ENCODE data around the gene OAT.
A peak's percentile ranks its signal among the peaks of the same experiment; 100 is the strongest.
"Not testable (repeated sequence)": the region's sequence is repeated elsewhere in the genome, so short reads cannot be mapped to it uniquely, and the experiment has no call there.

OAT gene

DNA sequence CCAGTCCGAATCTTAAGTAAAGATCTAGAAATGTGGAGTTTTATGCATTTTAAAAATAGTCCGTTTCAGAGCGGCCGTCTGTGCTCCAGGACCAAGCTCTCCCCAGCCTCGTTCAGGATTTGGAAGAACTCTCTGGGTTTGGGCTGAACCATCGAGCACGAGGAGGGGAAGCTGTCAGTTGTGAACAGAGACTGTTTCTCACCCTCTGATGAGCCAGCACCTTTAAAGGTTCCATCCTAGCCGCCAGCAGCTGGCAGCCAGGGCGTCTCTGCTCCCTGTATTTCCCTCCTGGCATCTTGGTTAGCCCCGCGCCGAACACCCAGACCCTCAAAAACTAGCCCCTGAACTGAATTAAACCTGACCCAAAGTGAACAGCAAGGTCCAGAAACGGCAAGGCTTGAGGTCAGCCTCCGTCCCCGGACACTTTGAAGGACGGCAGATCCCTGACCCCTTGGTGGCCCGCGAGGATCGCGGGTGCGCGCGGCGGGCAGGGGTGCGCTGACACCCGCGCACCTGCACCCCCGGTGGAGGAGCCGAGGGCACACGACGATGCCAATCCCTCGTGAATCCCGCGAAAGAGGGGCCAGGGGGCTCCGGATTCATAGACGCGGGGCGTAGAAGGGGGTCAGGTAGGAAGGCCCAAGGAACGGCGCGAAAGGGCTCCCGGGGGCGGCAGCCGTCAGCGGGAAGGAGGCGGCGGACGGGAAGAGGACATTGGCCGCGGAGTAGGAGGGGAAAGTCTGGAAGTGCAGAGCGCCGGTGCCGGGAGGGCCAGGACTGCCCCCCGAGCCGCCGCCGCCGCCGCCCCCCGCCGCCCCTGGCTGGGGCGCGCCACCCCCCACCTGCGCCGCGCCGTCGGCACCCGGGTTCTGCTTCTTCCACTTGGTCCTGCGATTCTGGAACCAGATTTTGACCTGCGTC lies 28.4 kb upstream of the OAT start:
- no peak for DNase-seq

DNA sequence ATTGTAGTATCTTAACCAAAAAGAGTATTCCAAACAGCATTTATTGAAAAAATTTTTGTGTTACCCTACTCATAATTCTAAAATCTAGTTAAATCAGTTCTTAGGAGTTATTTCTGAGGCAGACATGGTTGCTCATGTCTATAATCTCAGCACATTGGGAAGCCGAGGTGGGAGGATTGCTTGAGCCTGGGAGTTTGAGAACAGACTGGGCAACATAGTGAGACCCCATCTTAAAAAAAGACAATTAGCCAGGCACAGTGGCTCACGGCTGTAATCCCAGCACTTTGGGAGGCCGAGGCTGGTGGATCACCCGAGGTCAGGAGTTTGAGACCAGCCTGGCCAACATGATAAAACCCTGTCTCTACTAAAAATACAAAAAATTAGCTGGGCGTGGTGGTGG lies 23.0 kb upstream of the OAT start:
- DNase-seq: not testable (repeated sequence)

DNA sequence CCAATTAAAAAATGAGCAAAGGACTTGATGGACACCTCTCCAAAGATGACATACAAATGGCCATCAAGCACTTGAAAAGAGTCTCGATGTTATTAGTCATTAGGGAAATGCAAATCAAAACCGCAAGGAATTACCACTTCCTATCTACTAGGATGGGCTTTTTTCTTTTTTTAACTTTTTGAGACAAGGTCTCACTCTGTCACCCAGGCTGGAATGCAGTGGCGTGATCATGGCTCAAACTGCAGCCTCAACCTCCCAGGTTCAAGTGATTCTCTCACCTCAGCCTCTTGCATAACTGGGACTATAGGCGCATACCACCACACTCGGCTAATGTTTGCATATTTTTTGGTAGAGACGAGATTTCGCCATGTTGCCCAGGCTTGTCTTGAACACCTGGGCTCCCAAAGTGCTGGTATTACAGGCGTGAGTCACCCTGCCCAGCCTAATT lies 17.5 kb upstream of the OAT start:
- no peak for DNase-seq

DNA sequence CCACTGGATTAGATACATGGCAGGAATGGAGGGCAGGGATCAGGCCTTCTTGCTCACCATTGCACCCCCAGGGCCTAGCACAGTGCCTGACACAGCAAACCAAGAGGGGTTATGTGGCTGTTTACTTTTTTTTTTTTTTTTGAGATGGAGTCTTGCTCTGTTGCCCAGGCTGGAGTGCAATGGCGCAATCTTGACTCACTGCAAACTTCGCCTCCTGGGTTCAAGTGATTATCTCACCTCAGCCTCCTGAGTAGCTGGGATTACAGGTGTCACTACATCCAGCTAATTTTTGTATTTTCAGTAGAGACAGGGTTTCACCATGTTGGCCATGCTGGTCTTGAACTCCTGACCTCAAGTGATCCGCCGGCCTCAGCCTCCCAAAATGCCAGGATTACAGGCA lies 17.0 kb upstream of the OAT start:
- not testable (repeated sequence) for DNase-seq

DNA sequence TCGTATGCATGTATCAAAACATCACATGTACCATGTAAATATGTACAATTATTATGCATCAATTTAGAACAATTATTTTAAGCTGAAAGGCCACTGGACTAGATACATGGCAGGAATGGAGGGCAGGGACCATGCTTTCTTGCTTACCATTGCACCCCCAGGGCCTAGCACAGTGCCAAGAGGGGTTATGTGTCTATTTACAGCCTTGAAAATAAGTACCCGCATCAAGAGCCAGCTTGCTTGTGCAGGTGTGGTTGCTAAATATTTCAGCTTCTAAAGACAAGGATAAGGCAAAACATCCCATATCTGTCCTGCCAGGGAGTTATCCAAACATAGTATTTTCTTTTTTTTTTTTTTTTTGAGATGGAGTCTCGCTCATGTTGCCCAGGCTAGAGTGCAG lies 14.7 kb upstream of the OAT start:
- no peak for DNase-seq

DNA sequence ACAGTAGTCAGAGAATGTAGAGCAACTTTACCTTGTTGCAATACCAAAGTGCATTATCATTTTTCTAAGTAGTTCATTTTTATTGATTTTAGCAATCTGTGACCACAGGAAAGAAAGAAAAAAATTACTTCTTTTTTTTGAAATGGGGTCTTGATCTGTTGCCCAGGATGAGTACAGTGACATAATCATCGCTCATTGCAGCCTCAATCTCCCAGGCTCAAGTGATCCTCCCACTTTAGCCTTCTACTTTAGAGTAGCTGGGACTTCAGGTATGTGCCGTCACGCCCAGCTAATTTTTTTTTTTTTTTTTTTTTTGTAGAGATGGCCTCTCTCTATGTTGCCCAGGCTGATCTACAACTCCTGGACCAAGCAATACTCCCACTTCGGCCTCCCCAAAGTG lies 11.4 kb upstream of the OAT start:
- no peak for DNase-seq

DNA sequence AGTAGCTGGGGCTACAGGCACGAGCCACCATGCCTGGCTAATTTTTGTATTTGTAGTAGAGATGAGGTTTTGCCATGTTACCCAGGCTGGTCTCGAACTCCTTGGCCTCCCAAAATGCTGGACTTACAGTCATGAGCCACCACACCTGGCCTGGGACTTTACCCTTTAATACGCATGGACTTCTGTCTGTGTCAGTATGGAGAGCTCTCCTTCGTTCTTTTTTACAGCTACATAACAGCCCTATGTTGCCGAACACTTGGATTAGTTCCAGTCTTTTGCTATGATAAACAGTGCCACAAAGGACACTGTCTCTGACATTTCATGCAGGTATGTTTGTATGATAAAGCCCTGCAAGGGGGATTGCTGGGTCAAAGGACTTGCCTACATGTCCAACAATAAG lies 10.9 kb upstream of the OAT start:
- DNase-seq: no peak

DNA sequence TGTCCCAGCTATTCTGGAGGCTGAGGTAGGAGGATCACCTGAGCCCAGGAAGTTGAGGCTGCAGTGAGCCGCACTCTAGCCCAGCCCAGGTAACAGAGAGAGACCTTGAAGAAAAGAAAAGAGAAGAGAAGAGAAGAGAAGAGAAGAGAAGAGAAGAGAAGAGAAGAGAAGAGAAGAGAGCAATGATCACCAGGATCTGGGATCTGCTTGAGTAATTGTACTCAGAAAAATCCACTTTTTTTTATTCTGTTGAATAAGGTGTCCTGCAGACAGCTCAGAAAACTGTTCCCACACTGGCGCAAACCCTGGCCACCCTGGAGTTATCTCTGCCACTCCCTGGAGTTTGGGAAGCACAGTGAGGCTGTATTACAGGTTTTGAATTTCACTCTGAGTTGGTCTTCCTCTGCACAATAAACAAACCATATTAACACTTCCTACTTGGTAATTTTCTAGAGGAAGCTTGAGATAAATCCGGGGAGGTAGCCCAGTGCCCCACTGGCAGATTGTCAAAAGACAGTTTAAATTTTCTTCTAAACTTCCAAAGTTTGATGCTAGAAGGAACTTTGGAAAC lies 9.6 kb upstream of the OAT start:
- DNase-seq: no peak

DNA sequence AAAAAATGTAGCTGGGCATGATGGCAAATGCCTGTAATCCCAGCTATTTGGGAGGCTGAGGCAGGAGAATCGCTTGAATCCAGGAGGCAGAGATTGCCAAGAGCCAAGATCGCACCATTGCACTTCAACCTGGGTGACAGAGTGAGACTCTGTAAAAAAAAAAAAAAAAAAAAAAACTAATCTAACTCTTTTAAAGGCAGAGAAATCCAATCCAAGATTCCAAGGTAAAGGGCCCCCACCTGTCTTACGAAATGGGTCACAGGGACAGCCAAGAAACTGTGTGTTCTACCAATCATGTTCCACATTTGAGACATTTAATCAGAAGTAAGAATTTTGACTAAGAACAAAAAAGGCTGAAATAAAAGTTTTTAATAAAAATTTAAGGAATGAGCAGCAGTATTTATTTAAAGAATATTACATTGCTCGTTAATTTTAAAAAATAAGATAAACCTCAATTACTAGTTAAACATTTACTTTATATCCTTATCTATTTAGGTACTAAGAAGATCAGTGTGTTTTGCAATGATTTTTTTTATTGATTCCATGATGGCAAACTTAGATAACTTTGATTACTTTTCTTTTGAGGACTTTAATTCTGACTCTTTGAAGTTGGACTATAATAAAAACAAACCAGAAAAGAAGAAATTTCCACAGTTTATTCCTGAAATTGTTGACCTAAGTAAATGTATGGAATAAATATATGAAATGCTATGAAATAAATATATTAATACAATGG lies 6.7 kb upstream of the OAT start:
- DNase-seq: no peak

DNA sequence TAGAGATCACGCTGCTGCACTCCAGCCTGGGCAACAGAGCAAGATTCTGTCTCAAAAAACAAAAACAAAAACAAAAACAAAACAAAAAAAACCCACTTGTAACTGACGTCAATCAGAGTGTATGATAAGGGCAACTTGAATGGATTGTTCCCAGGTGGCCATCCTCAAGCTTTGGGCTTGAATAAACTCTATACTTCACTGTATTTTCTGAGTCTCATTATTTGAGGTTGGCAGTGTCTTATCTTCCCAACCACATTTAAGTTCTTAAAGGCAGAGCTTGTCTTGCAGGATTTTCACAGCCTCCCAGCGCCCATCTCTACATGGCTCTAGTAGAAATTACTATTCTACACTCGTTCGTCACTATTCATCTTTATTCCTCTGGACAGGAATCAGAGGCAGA lies 5.1 kb upstream of the OAT start:
- DNase-seq: no peak

DNA sequence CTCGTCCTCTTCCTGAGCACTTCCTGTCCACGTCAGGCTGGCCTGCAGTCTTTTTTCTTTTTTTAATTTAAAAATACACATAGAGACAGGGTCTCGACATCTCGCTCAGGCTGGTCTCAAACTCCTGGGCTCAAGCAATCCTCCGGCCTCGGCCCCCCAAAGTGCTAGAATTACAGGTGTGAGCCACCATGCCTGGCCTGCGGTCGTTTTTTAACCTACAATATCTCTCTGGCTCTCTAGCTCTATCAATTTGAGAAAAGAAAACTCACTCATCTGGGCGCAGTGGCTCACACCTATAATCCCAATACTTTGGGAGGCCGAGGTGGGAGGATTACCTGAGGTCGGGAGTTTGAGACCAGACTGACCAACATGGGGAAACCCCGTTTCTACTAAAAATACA lies 4.0 kb upstream of the OAT start:
- no peak for DNase-seq

DNA sequence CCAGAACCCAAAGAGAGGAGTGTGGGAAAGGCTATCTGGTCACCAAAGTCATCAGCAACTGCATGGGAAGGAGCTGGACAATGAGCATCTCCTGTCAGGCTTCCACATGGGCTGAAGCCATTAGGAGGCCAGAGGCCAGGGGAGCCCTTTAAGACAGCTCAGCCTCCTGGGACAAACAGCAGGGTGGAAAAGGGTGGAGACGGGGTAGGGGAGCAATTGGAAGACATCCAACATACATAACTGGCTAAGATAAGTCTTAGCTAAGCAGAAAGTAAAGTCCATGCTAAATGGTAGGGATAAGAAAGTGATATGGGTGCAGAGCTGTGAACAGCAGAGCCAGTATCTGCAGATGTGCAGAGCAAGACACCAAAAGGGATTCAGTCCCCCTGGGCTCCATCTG lies 1.5 kb upstream of the OAT start:
- no peak for DNase-seq

DNA sequence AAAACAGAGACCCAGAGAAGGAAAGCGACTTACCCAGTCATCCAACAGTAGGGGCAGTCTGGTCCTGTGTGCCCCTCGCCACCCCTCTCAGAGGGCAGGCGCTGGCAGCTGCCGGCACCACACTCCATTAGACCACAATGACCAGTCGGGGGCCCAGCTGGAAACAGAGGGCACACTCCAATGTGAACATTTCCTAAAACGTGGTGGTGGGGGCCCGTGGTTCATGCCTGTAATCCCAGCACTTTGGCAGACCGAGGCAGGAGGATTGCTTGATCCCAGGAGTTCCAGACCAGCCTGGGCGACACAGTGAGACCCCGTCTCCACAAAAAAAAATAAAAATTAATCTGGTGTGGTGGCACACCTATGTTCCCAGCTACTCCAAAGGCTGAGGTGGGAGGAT lies 912 bp upstream of the OAT start:
- no peak for DNase-seq

DNA sequence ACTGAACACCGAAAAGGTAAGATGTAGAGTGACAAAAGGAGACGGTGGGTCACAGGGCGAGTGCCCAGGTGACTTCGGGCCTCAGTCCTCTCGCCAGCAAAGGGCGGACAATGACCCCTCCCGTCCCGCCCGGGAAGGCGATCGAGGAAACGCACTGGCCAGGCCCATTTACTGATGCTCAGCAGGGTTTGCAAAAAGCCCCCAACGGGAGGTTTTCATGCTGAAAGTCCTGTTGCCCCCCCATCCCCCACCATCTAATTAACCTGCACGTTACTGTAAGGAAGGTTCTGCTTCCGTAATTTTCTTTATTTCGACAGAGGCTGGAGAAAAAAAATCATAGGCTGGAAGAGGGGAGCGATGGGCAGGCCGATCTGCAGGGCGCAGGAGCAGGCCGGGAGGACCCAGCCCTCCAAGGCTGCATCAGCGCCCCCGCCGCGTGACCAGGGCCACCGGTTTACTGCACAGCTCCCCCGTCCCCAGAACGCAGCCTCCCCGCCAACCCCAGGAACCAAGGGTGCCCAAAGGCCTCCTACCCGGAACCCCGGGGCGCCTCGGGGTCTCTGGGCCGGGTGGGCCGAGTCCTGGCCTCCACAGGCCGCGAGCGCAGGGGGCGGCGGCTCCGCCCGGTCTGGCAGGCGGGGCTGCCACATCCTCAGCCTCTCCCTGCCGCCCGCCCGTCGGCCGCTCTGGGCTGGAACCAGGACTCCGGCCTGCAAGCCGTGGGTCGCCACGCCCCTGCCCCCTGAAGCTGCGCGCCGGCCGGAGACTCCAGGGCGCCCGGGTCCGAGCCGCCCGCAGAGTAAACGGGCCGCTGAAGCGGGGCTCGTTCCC lies 613 bp downstream of the OAT start:
- peak; percentile 16 for DNase-seq

DNA sequence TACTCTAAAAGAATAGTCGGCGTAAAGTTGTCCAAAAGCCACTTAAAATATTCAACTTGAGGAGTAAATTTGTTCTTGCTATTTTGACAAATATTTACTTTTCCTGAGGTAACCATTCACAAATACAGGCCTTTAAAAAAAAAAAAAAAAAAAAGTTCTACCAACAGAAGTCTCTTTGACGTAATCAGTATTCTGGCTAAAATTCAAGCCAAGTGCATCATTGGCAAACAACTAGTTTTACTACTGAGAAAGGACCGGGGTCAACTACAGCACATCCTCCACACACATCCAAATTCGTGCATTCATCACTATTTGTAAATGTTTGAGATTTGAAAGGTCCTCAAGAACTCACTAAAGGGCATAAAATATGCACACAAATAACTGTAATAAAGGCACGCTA lies 2.0 kb downstream of the OAT start:
- DNase-seq: no peak

DNA sequence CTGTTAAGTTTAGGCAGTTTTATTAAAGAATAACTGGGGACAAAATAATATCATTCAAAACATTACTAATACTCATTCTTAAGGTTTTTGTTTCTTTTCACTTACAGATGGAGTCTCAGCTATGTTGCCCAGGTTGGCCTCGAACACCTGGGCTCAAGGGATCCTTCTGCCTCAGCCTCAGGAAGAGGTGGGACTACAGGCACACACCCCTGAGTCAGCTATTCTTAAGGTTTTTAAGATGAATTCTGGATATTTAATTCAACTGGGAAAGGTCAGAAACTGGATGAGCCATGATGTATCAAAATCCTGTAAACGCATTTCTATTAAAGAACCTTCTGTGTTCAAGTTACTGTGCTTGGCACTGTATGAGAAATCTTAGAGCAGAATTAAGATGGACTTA lies 3.5 kb downstream of the OAT start:
- no peak for DNase-seq

DNA sequence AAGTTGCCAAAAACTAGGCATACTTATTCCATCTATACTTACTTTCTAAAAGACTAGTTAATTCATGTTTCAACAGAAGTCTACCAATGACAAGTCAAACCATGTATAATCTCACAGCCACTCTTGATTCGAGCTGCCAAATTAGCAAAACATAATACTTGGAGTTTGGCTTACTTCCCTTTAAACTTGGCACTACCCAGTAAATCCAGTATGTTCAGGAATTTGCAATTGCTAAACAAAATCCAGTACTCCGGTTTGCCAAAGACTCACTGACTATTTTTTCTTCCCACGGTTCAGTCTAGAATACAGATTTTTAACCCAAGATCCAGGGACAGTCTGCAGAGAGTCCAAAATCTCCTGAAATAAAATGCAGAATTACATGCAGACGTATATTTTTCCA lies 4.6 kb downstream of the OAT start:
- DNase-seq: no peak

DNA sequence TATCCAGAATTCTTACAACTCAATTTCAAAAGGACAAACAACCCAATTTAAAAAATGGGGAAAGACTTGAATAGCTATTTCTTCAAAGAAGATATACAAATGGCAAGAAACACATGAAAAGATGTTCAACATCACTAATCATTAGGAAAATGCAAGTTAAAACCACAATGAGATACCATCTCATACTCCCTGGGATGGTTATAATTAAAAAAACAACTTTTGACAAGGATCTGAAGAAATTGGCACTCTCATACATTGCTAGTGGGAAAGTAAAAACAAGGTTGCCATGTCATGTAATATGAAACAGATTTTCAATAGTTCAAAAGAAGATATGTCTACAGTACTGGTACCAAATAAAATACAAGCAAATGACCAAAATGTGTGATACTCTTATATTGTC lies 9.0 kb downstream of the OAT start:
- no peak for DNase-seq

DNA sequence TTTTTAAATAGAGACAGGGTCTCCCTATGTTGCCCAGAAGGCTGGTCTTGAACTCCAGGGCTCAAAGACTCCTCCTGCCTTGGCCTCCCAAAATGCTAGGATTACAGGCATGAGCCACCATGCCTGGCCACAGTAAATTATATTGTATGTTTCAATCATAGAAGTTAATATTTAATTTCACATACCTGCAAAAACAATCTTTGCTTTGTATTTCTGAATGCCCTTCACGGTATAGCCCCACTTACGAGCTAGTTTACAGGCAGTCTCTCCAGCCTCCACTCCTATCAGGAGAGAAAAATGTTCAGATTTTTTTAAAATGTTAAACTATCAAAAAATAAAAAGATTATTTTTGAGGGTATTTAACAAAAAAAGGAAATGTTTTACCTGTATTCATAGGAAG lies 10.4 kb downstream of the OAT start:
- DNase-seq: no peak

DNA sequence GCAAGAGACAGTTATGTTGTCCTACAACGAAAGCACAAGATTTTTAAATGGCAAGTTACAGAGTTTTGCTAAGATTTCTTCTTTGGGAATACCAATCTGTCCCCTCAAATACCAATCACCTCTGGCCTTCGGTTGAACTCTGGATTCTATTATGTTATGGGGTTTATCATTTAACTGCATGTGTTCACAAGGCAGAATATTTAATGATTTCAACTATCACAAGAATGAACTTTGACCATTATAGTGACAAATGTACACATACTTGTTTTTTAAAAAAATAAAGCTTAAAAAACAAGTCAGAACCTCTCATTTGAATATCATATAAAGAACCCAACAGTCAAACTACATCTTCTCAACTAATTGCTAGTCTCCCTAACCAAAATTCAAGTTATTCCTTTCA lies 11.3 kb downstream of the OAT start:
- no peak for DNase-seq

DNA sequence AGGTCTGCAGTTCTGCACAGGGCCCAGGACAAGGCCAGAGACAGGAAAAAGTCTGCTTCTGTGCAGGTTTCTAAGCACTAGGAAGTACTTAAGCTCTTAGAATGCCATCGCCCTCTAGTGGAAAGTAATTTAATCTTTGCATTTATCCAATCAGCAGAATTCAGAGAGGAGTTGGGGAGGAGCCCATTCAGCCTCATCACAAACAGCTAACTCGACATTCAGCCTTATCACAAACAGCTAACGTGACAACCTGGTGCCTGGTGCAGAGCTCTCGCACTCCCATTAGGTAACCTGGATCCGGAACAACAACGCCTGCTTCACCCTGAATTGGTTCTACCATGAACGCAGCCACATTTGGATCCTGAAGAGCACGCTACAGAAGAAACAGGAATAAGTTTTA lies 15.2 kb downstream of the OAT start:
- DNase-seq: peak; percentile 50

DNA sequence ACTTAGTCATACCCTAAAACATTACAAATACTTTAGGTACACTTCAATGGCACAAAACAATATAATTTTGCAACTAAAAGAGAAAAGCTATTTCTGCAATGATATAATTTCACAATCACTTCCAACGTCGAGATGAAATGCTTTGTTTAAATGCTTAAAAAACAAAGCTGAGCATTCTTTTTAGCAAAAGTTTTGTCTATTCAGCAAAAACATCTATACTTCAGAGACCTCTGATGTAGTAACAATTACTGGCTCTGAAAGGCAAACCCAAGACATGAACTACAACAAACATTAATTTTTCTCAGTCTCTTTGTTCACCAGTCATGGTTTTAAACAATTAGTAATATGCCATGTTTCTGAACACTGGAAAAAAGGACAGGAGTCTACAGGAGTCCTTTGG lies 16.4 kb downstream of the OAT start:
- DNase-seq: no peak

DNA sequence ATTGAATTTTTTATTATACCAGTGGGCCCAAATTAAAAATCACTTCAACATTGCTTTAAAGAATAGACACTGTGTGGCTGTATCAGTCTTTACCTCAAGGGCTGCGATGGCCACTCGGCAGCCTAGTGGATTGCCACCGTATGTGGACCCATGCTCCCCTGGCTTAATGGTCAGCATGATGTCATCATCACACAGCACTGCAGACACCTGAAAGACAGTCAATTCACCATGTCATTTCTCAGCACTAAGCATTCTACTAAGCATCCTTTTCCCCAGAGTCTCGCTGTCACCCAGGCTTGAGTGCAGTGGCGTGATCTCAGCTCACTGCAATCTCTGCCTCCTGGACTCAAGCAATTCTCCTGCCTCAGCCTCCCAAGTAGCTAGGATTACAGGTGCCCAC lies 17.1 kb downstream of the OAT start:
- no peak for DNase-seq
